GM21737 (cell line): Measurements from ENCODE around the gene TAS2R46.
"Not testable (repeated sequence)": the region's sequence is repeated elsewhere in the genome, so short reads cannot be mapped to it uniquely, and the experiment has no call there.

Experiments
- ATAC-seq: cut with Tn5 transposase; IDR thresholded peaks from one replicate; pipeline ENCODE4 v1.9.1; 2021; ENCODE audit warnings: mild to moderate bottlenecking, moderate library complexity; ENCODE audit not compliant: unreplicated experiment

Gene TAS2R46, protein sequence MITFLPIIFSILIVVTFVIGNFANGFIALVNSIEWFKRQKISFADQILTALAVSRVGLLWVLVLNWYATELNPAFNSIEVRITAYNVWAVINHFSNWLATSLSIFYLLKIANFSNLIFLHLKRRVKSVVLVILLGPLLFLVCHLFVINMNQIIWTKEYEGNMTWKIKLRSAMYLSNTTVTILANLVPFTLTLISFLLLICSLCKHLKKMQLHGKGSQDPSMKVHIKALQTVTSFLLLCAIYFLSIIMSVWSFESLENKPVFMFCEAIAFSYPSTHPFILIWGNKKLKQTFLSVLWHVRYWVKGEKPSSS

DNA sequence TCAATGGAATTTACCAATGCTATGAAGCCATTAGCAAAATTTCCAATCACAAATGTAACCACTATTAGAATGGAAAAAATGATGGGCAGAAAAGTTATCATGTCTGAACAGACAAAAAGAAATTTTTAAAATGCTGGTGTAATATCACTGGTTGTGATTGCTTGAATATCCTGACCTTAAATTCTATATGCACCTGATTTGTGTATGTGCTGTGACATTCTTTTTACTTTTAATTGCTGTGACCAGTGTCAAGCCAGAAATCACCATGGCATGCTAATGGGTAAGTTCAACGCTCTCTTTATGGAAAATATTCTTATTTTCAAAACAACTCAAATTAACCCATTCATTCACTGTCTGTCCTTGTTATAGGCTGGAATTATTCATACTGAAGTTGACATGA is at the start of gene TAS2R46:
Gene TAS2R46, minus strand, starts transcription at position 101 of the 400 bp plus-strand sequence. Its CDS starts 0 bp downstream, at position 101.
- ATAC-seq, result not testable (repeated sequence)

DNA sequence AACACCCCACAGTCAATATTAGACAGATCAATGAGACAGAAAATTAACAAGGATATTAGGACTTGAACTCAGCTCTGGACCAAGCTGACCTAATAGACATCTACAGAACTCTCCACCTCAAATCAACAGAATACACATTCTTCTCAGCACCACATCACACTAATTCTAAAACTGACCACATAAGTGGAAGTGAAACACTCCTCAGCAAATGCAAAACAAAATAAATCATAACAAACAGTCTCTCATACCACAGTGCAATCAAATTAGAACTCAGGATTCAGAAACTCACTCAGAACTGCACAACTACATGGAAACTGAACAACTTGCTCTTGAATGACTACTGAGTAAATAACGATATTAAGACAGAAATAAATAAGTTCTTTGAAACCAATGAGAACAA is 49.1 kb upstream of the TAS2R46 start:
- not testable (repeated sequence) for ATAC-seq

GRCh38 chr12:11108862-11109261 is 46.8 kb upstream of the TAS2R46 start:
- ATAC-seq, result no peak

DNA sequence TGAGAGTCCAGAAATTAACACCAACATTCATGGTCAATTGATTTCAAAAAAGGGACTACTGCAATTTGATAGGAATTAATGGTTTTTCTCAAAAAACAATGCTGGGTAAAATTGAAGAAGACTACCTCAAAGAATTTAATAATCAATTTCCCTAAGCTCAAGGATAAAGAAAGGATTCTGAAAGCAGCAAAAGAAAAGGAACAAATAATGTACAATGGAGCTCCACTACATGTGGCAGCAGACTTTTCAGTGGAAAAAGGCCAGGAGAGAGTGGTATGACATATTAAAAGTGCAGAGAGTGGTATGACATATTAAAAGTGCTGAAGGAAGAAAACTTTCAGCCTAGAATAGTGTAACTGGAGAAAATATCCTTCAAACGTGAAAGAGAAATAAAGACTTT is 45.6 kb upstream of the TAS2R46 start:
- no peak for ATAC-seq

DNA sequence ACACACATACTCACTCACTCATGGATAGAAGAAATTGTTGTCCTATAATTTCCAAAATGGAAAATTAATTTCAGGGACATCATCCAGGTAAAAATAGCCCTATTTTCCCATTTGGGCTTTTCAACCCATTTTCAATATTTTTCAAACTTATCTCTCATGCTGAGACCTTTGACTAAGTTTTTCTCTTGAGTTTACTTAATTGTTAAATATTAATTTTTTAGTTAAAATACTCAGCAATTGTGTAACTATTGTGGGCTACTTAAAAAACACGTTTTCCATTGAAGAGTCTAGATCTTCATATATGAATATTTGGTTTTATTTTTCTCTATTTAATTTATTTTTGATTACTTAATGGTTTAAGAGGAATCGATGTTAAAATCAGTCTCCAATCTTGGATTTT is 44.2 kb upstream of the TAS2R46 start:
- no peak for ATAC-seq

DNA sequence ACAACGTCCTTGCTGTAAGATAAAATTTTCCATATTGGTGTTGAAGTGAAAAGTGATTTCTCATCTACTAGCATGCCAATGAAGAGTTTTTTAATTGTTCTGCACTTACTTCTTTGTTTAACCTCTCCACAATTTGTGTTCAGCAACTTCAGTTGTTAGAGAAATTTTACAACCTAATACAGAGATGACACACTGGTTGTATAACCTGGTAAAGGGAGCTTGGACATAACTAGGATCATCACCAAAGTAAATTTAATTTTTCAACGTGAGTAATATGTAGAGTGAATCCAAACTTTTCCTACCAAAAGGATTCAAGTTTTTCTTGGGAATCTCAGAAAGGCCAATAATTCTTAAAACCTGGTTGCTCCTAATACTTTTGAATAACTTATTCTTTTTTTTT is 43.5 kb upstream of the TAS2R46 start:
- ATAC-seq, result no peak

DNA sequence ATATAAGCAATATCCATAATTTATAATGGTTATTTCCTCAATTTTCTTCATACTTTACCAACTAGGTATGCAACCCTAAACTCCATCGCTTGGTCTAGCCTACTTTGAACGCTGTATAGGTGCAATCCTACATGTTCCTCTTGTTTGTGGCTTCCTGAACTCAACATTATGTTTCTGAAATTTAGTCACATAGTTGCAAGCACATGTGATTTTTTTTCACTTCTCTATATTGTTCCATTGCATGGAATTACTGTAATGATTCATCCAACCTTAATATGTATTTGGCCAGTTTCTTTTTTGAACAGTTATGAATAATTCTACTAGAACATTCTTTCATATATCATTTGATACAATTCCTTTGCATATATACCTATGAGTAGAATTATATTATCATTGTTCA is 32.8 kb upstream of the TAS2R46 start:
- ATAC-seq, result peak; percentile 69

GRCh38 chr12:11092128-11092527 is 30.0 kb upstream of the TAS2R46 start, which contains the start of gene TAS2R43:
TSS of gene TAS2R43 (minus strand) at chr12:11092313. CDS start at chr12:11092229, 84 bp downstream.
- no peak for ATAC-seq

- no peak for ATAC-seq
These were observed 27.2 kb upstream of the TAS2R46 start for GRCh38 chr12:11089246-11089645.

DNA sequence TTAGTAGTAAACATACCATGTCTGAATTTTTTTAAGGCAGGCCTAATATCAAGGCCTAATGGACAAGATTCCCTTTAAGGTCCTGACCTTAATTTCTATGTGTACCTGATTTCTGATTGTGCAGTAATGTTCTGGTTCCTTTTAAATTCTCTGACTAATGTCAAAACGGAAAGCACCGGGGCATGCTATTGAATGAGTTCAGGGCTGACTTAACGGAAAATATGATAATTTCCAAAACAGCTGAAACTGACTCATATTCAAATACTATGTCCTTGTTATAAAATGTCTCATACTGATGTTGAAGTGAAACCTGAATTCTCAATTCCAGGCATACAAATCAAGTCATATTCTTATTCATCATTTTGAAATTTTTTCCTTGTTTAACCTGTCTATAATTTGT is 23.3 kb upstream of the TAS2R46 start:
- ATAC-seq, result peak; percentile 71

DNA sequence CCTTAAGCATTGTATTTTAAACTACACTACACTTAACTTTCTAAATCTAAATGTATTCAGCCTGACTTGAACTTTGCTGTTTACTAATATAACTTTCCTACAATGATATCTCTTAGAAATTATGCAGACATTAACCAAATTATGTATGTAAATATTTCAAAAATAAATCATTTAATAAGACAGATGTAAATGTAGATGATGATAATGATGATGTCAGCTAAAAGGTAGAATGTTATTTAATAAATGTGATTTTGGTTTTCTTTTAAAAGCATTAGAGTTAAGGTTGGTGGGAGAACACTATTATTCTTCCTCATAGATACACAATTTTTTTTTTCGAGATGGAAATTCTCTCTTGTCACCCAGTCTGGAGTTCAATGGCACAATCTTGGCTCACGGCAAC is 19.9 kb upstream of the TAS2R46 start:
- no peak for ATAC-seq

DNA sequence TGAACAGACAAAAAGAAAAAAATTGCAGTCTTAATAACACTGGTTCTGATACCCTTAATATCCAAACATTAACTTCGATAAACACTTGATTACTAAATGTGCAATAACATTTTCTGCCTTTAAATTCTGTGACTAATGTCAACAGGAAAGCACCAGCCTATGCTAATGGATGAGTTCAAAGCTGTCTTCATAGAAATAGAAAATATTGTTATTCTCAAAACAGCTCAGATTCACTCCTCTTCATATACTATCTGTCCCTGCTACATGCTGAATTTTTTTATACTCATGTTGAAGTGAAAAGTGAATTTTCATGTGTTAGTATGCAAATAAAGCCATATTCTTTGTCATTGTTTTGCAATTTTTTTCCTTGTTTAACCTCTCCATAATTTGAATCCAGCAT is 16.2 kb upstream of the TAS2R46 start:
- no peak for ATAC-seq

DNA sequence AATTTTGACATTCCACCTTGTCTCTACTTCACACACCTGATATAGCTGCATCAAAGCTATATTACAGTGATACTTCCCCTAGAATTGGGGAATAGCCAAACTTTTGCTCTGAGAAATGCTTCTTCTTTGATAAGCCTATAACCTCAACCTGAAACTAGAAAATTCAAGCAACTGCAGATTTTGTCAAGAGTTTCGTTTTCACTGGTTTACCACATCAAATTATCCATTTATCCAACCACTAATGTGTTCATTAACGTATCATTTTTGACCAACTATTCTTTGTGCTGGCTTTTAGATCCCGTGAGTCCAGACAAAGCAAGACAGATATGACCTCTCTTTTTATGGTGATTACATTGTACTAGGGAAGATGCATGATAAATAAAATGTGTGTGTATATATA is 13.5 kb upstream of the TAS2R46 start:
- ATAC-seq, result peak; percentile 62

GRCh38 chr12:11071414-11071813 is 9.3 kb upstream of the TAS2R46 start:
- ATAC-seq, result no peak

GRCh38 chr12:11070999-11071398 is 8.9 kb upstream of the TAS2R46 start:
- no peak for ATAC-seq

GRCh38 chr12:11069854-11070365 is 7.8 kb upstream of the TAS2R46 start:
- no peak for ATAC-seq

GRCh38 chr12:11067514-11067913 is 5.4 kb upstream of the TAS2R46 start:
- ATAC-seq, result no peak

DNA sequence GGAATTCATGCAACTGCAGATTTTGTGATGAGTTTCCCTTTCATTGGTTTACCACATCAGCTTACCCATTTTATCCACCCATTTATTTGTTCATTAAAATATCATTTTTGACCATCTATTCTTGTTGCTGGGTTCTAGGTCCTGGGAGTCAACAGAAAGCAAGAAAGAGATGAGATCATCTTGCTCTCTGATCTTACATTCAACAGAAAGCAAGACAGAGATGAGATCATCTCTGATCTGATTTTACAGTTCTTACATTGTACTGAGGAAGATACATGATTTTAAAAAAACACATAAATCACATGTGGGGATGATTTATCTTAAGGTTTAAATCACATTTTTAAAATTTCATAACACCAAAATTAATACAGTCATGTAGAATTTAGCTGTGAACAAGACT is 2.3 kb downstream of the TAS2R46 start:
- no peak for ATAC-seq

DNA sequence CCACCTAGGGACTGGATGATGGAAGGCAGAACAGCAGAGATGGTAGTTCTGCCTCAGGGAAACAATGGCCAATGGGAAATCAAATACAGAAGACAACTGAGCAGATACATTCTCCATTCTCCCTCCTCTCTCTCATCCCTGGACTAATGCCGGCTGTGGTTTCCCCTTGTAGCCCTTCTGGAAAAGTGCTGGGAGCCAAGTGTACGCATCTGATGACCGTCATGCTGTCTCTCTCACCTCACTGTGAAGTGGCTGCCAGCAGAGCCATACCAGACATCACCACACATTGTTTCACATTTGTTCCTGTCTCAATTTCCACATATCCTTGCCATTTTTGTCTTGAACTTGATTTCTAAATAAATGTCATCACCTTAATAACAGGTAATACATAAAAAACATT is 3.1 kb downstream of the TAS2R46 start:
- no peak for ATAC-seq

DNA sequence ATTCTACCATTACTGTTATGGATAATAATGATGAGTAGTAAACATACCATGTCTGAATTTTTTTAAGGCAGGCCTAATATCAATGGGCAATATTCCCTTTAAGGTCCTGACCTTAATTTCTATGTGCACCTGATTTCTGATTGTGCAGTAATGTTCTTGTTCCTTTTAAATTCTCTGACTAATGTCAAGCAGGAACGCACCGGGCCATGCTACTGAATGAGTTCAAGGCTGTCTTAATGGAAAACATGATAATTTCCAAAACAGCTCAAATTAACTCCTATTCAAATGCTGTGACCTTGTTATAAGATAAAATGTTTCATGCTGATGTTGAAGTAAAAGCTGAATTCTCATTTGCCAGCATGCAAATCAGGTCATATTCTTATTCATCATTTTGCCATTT is 6.8 kb downstream of the TAS2R46 start:
- no peak for ATAC-seq

- ATAC-seq, result not testable (repeated sequence)
These were observed 12.1 kb downstream of the TAS2R46 start for GRCh38 chr12:11049806-11050531.

GRCh38 chr12:11041366-11041765 is 20.7 kb downstream of the TAS2R46 start:
- not testable (repeated sequence) for ATAC-seq
